HCT116 (cell line): ENCODE results near the gene NFIX. TPM values are rescaled to one million over a fixed set of nuclear protein-coding genes. Genes with fewer than 3 reads are reported as not detected.

Experiments
- ATAC-seq: fragments of 200-7000 bp; cut with Tn5 transposase; 2 replicates; pipeline ENCODE4 v1.9.1; 2020; ENCODE audit warnings: mild to moderate bottlenecking, moderate library complexity
- BruUV-seq: library from RNA; stranded (reverse); fragments of 400-500 nt; replicated peaks from 2 replicates; lab custom pipeline; 2021; lab: Mats Ljungman, UMichigan
- CTCF ChIA-PET: fragments of 300-600 bp; sonication (Branson Sonifier 250); formaldehyde crosslinking; loops from one replicate; lab custom pipeline; 2021; ENCODE audit warnings: antibody characterized with exemption; lab: Charles Lee
- POLR2A ChIA-PET: fragments of 300-600, 350-600 bp; sonication (Branson Sonifier 250); formaldehyde crosslinking; loops from one replicate; lab custom pipeline; 2021; ENCODE audit warnings: antibody characterized with exemption; lab: Charles Lee
- RAD21 ChIA-PET, 2 experiments: fragments of 300-600 bp; sonication (Branson Sonifier 250); formaldehyde crosslinking; loops; one replicate each; lab custom pipeline; 2023; ENCODE audit warnings: low total read pairs in 2 of 2; ENCODE audit not compliant: uncharacterized antibody in 2 of 2, unreplicated experiment in 2 of 2, low non-redundant PET in 1 of 2; lab: Charles Lee
- DNase-seq: peaks from one replicate; pipeline ENCODE4 v3.0.0-alpha.2; 2010; ENCODE audit warnings: low read depth, low spot score
- H2AFZ ChIP-seq: fragments of 200-600 bp; shearing (Covaris generic), sonication (generic); 2 replicates; pipeline ENCODE4 v1.6.1; 2017; ENCODE audit warnings: low read depth, mixed run types, mixed read lengths, antibody characterized with exemption, low read length; ENCODE audit not compliant: poor library complexity, severe bottlenecking
- H3K27ac ChIP-seq: 2 replicates; pipeline ENCODE4 v1.5.1; 2012; ENCODE audit warnings: low read depth, low read length
- H3K27me3 ChIP-seq: fragments of 200-600 bp; sonication (generic); 2 replicates; pipeline ENCODE4 v1.6.1; 2016; ENCODE audit warnings: mixed run types, low read length, mixed read lengths; ENCODE audit not compliant: insufficient read depth
- H3K36me3 ChIP-seq, 2 experiments: fragments of 200-500 bp in 1 of 2; fragments of 200-600 bp in 1 of 2; sonication (Bioruptor generic) in 1 of 2; sonication (generic) in 1 of 2; 2 replicates each; pipeline versions ENCODE4 v1.5.1 to v1.6.1; 2014 to 2016; ENCODE audit warnings: low read length in 2 of 2, inconsistent platforms in 1 of 2, mixed read lengths in 1 of 2, mixed run types in 1 of 2; ENCODE audit not compliant: insufficient read depth in 2 of 2, control insufficient read depth in 1 of 2
- H3K4me1 ChIP-seq, 2 experiments: fragments of 200-600 bp in 1 of 2; sonication (generic) in 1 of 2; 2 replicates each; pipeline versions ENCODE4 v1.5.1 to v1.6.1; 2012 to 2017; ENCODE audit warnings: low read length in 2 of 2, inconsistent platforms in 1 of 2, mild to moderate bottlenecking in 1 of 2, mixed read lengths in 1 of 2, mixed run types in 1 of 2, moderate library complexity in 1 of 2; ENCODE audit not compliant: insufficient read depth in 2 of 2, control insufficient read depth in 1 of 2
- H3K4me2 ChIP-seq: fragments of 200-600 bp; sonication (generic); 2 replicates; pipeline ENCODE4 v1.6.1; 2017; ENCODE audit warnings: mixed run types, low read length, mixed read lengths
- H3K4me3 ChIP-seq, 2 experiments: fragments of 200-600 bp in 1 of 2; sonication (generic) in 1 of 2; replicated peaks in 1 of 2; 2 replicates each; pipeline ENCODE4 v1.5.1; 2011 to 2016; ENCODE audit warnings: low read length in 2 of 2, control low read depth in 1 of 2, low read depth in 1 of 2, mild to moderate bottlenecking in 1 of 2, mixed read lengths in 1 of 2, mixed run types in 1 of 2
- H3K79me2 ChIP-seq: fragments of 200-600 bp; sonication (generic); 2 replicates; pipeline ENCODE4 v1.6.1; 2017; ENCODE audit warnings: mild to moderate bottlenecking, mixed run types, low read length, moderate library complexity, mixed read lengths; ENCODE audit not compliant: insufficient read depth
- H3K9ac ChIP-seq: fragments of 200-600 bp; sonication (generic); 2 replicates; pipeline ENCODE4 v1.6.1; 2016; ENCODE audit warnings: low read length, mixed read lengths
- H3K9me2 ChIP-seq: fragments of 200-600 bp; sonication (generic), shearing (Covaris generic); 2 replicates; pipeline ENCODE4 v1.6.1; 2017; ENCODE audit warnings: mixed run types, mild to moderate bottlenecking, moderate library complexity; ENCODE audit not compliant: insufficient read depth
- H3K9me3 ChIP-seq, 2 experiments: fragments of 200-500 bp in 1 of 2; fragments of 200-600 bp in 1 of 2; sonication (Bioruptor generic) in 1 of 2; sonication (generic) in 1 of 2; 2 replicates each; pipeline ENCODE4 v1.6.1; 2014 to 2017; ENCODE audit warnings: low read length in 2 of 2, mixed read lengths in 2 of 2, inconsistent platforms in 1 of 2, low read depth in 1 of 2, mild to moderate bottlenecking in 1 of 2, mixed run types in 1 of 2, moderate library complexity in 1 of 2; ENCODE audit not compliant: control insufficient read depth in 1 of 2, insufficient read depth in 1 of 2
- H4K20me1 ChIP-seq: fragments of 200-600 bp; sonication (generic), shearing (Covaris generic); 2 replicates; pipeline ENCODE4 v1.6.1; 2017; ENCODE audit warnings: mixed run types, mild to moderate bottlenecking, moderate library complexity; ENCODE audit not compliant: insufficient read depth
- ATF3 ChIP-seq: IDR thresholded peaks from 2 replicates; pipeline ENCODE4 v1.6.1; 2012
- CBX3 ChIP-seq: IDR thresholded peaks from 2 replicates; pipeline ENCODE4 v1.6.1; 2012; ENCODE audit warnings: low read depth
- EGR1 ChIP-seq: IDR thresholded peaks from 2 replicates; pipeline ENCODE4 v1.6.1; 2012; ENCODE audit warnings: low read depth
- ELF1 ChIP-seq: IDR thresholded peaks from 2 replicates; pipeline ENCODE4 v1.6.1; 2012; ENCODE audit warnings: low read depth, borderline replicate concordance
- EZH2 ChIP-seq: fragments of 200-600 bp; sonication (generic); IDR thresholded peaks from 2 replicates; pipeline ENCODE4 v1.6.1; 2017; ENCODE audit warnings: antibody characterized with exemption, mixed run types
- EZH2phosphoT487 ChIP-seq: fragments of 200-600 bp; IDR thresholded peaks from 2 replicates; pipeline ENCODE4 v1.6.1; 2018; ENCODE audit warnings: antibody characterized with exemption, borderline replicate concordance
- FOSL1 ChIP-seq: IDR thresholded peaks from 2 replicates; pipeline ENCODE4 v1.6.1; 2012; ENCODE audit warnings: low read depth
- JUND ChIP-seq: IDR thresholded peaks from 2 replicates; pipeline ENCODE4 v1.6.1; 2012
- POLR2A ChIP-seq: IDR thresholded peaks from 2 replicates; pipeline ENCODE4 v1.7.0; 2011; ENCODE audit warnings: borderline replicate concordance; ENCODE audit not compliant: insufficient read depth, insufficient read length; ENCODE audit errors: extremely low read depth
- POLR2AphosphoS5 ChIP-seq: IDR thresholded peaks from 2 replicates; pipeline ENCODE4 v1.6.1; 2011; ENCODE audit warnings: mild to moderate bottlenecking, low read depth, low read length, moderate library complexity
- RAD21 ChIP-seq: IDR thresholded peaks from 2 replicates; pipeline ENCODE4 v1.6.1; 2012; ENCODE audit warnings: low read depth, mild to moderate bottlenecking
- SIN3A ChIP-seq: IDR thresholded peaks from 2 replicates; pipeline ENCODE4 v1.6.1; 2012; ENCODE audit warnings: low read depth
- SP1 ChIP-seq: IDR thresholded peaks from 2 replicates; pipeline ENCODE4 v1.6.1; 2012; ENCODE audit warnings: low read depth
- SRF ChIP-seq: IDR thresholded peaks from 2 replicates; pipeline ENCODE4 v1.6.1; 2012; ENCODE audit warnings: low read depth
- TCF7L2 ChIP-seq: IDR thresholded peaks from 2 replicates; pipeline ENCODE4 v1.7.0; 2011; ENCODE audit warnings: borderline replicate concordance, inconsistent platforms; ENCODE audit not compliant: insufficient read depth, insufficient read length; ENCODE audit errors: extremely low read depth
- YY1 ChIP-seq: IDR thresholded peaks from 2 replicates; pipeline ENCODE4 v1.6.1; 2011; ENCODE audit warnings: low read length, low read depth, moderate library complexity, mild to moderate bottlenecking; ENCODE audit not compliant: insufficient replicate concordance; ENCODE audit errors: extremely low read depth
- ZFX ChIP-seq: fragments of 450-650 bp; IDR thresholded peaks from 2 replicates; pipeline ENCODE4 v1.6.1; 2017
- ZNF274 ChIP-seq: fragments of 200-500 bp; sonication (Bioruptor generic); IDR thresholded peaks from 2 replicates; pipeline ENCODE4 v1.6.1; 2014; ENCODE audit warnings: mild to moderate bottlenecking, low read depth, low read length, inconsistent platforms
- intact Hi-C: fragments of 100-400 bp; cut with micrococcal nuclease; formaldehyde crosslinking; loops from 2 replicates; pipeline ENCODE4 v1.10.0; 2022
- total RNA-seq: library from RNA; stranded (reverse); gene quantifications from one replicate; pipeline ENCODE4 v1.2.1, GENCODE V29; 2021; ENCODE audit not compliant: unreplicated experiment
- TF ChIP-seq, protein P1 (sequence below): IDR thresholded peaks from 2 replicates; pipeline ENCODE4 v1.6.1; 2012

NFIX gene
- total RNA-seq, 1 experiment from 2014 or later: 34.8 TPM

DNA sequence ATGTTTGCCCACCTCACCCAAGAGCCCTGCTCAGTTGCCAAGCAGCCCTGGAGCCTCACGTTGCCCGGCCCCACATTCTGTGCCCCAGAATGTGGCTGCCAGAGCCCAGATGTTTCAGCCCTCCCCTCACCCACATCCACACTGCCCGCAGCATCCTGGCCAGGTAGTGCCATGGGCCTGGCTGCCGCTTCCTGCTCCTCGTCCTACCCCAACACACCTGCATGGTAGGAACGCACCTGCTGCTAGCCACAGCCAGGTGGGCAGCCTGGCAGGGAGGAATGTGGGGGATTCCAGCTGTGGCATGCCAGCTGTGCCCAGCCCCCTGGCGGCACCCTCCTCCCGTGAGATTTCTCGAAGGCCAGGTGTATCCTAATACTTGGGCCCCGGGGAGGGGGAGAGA, 7.5 kb upstream of the NFIX start:
- Histone ChIP-seq H3K36me3 (no peaks in the 10 kb centered on the region), H3K4me3 (no peak overlapping the region), H3K9me2 (no peaks in the 10 kb centered on the region), H2AFZ (no peak overlapping the region), H4K20me1 (no peaks in the 10 kb centered on the region), H3K4me1 (peaks cover 21 to 28% of the 10 kb centered on the region in 2 experiments; a peak in 3 of 4 replicates), H3K27me3 (no peaks in the 10 kb centered on the region), H3K9ac (no peak overlapping the region), H3K79me2 (no peaks in the 10 kb centered on the region), H3K4me2 (no peak overlapping the region), H3K27ac (no peak overlapping the region), H3K9me3 (no peaks in the 10 kb centered on the region)
- ATAC-seq (no peak), DNase-seq (no peak)
- ChIA-PET POLR2A (no interaction called here), RAD21 (no interaction called here), CTCF (no interaction called here)
- intact Hi-C loops: no loop called here
- no TSS peak for BruUV-seq
- TF ChIP-seq ZFX (no peak), TCF7L2 (no peak), ATF3 (no peak), SRF (no peak), ZNF274 (no peak), EZH2 (no peak), EGR1 (no peak), SP1 (no peak), ELF1 (no peak), SIN3A (no peak), POLR2AphosphoS5 (no peak), EZH2phosphoT487 (no peak), YY1 (no peak), POLR2A (no peak), FOSL1 (no peak), JUND (no peak), CBX3 (no peak), RAD21 (no peak)
- TF ChIP-seq, protein P1, sequence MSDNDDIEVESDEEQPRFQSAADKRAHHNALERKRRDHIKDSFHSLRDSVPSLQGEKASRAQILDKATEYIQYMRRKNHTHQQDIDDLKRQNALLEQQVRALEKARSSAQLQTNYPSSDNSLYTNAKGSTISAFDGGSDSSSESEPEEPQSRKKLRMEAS: no peak
